ENCODE data around the gene DDX3X.

DDX3X gene

GRCh38 chrX:41348551-41348950 is 14.6 kb downstream of the DDX3X start:
- H3K9me3 ChIP-seq (ENCODE audit: insufficient read depth, low read depth, low read length): no peaks in the 10 kb centered on the region
- no peaks in the 10 kb centered on the region for H3K4me1 ChIP-seq (ENCODE audit: insufficient read depth, low read length, poor library complexity, severe bottlenecking)
- H3K4me3 ChIP-seq (ENCODE audit: low read length, poor library complexity, severe bottlenecking): no peak overlapping the region
- H3K36me3 ChIP-seq (ENCODE audit: insufficient read depth, low read length): peaks cover 64% of the 10 kb centered on the region
- no peak overlapping the region for H2AFZ ChIP-seq (ENCODE audit: low read length)
- H3K9ac ChIP-seq (ENCODE audit: low read depth, low read length, poor library complexity, severe bottlenecking): no peak overlapping the region
- no peak overlapping the region for H3K4me2 ChIP-seq (ENCODE audit: low read depth, low read length, poor library complexity, severe bottlenecking)
- TF ChIP-seq EZH2phosphoT487 (IDR thresholded peaks at IDR 0.05; ENCODE audit: borderline replicate concordance): no peak
- TF ChIP-seq, protein P1, sequence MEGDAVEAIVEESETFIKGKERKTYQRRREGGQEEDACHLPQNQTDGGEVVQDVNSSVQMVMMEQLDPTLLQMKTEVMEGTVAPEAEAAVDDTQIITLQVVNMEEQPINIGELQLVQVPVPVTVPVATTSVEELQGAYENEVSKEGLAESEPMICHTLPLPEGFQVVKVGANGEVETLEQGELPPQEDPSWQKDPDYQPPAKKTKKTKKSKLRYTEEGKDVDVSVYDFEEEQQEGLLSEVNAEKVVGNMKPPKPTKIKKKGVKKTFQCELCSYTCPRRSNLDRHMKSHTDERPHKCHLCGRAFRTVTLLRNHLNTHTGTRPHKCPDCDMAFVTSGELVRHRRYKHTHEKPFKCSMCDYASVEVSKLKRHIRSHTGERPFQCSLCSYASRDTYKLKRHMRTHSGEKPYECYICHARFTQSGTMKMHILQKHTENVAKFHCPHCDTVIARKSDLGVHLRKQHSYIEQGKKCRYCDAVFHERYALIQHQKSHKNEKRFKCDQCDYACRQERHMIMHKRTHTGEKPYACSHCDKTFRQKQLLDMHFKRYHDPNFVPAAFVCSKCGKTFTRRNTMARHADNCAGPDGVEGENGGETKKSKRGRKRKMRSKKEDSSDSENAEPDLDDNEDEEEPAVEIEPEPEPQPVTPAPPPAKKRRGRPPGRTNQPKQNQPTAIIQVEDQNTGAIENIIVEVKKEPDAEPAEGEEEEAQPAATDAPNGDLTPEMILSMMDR (conservative IDR thresholded peaks at IDR 0.05; ENCODE audit: low read length): no peak
- H4K20me1 ChIP-seq (ENCODE audit: insufficient read depth, low read length, poor library complexity, severe bottlenecking): peaks cover 50% of the 10 kb centered on the region
- H3F3A ChIP-seq (ENCODE audit: low read depth): 0 out of 2 replicates have a peak, but pooled peaks cover 5% of the 10 kb centered on the region
- H3K27me3 ChIP-seq (ENCODE audit: insufficient read depth, low read length, poor library complexity, severe bottlenecking): no peaks in the 10 kb centered on the region
- H3K79me2 ChIP-seq (ENCODE audit: insufficient read depth, low read length): peaks cover 18% of the 10 kb centered on the region
- no peaks in the 10 kb centered on the region for H3K9me2 ChIP-seq (replicated peaks; ENCODE audit: low read depth, low read length)

GRCh38 chrX:41350150-41350975 is 16.4 kb downstream of the DDX3X start:
- Histone ChIP-seq H3K4me1 (ENCODE audit: insufficient read depth, low read length, poor library complexity, severe bottlenecking) (no peaks in the 10 kb centered on the region), H3K9me2 (replicated peaks; ENCODE audit: low read depth, low read length) (no peaks in the 10 kb centered on the region), H3K4me3 (ENCODE audit: low read length, poor library complexity, severe bottlenecking) (no peak overlapping the region), H3K36me3 (ENCODE audit: insufficient read depth, low read length) (peaks cover 47% of the 10 kb centered on the region), H4K20me1 (ENCODE audit: insufficient read depth, low read length, poor library complexity, severe bottlenecking) (peaks cover 37% of the 10 kb centered on the region), H3K79me2 (ENCODE audit: insufficient read depth, low read length) (peaks cover 6% of the 10 kb centered on the region; the same call in 1 of the 2 replicates), H2AFZ (ENCODE audit: low read length) (no peak overlapping the region), H3K9me3 (ENCODE audit: insufficient read depth, low read depth, low read length) (no peaks in the 10 kb centered on the region), H3F3A (ENCODE audit: low read depth) (0 out of 2 replicates have a peak, but pooled peaks cover 5% of the 10 kb centered on the region), H3K9ac (ENCODE audit: low read depth, low read length, poor library complexity, severe bottlenecking) (no peak overlapping the region), H3K4me2 (ENCODE audit: low read depth, low read length, poor library complexity, severe bottlenecking) (no peak overlapping the region), H3K27me3 (ENCODE audit: insufficient read depth, low read length, poor library complexity, severe bottlenecking) (no peaks in the 10 kb centered on the region)
- TF ChIP-seq, protein P1 (conservative IDR thresholded peaks at IDR 0.05; ENCODE audit: low read length): no peak
- TF ChIP-seq EZH2phosphoT487 (IDR thresholded peaks at IDR 0.05; ENCODE audit: borderline replicate concordance): no peak

- Histone ChIP-seq H3F3A (ENCODE audit: low read depth) (0 out of 2 replicates have a peak, but pooled peaks cover 5% of the 10 kb centered on the region), H4K20me1 (ENCODE audit: insufficient read depth, low read length, poor library complexity, severe bottlenecking) (peaks cover 31% of the 10 kb centered on the region), H2AFZ (ENCODE audit: low read length) (no peak overlapping the region), H3K36me3 (ENCODE audit: insufficient read depth, low read length) (peaks cover 40% of the 10 kb centered on the region), H3K9ac (ENCODE audit: low read depth, low read length, poor library complexity, severe bottlenecking) (no peak overlapping the region), H3K79me2 (ENCODE audit: insufficient read depth, low read length) (0 out of 2 replicates have a peak, but pooled peaks cover 4% of the 10 kb centered on the region), H3K4me3 (ENCODE audit: low read length, poor library complexity, severe bottlenecking) (no peak overlapping the region), H3K9me2 (replicated peaks; ENCODE audit: low read depth, low read length) (no peaks in the 10 kb centered on the region), H3K4me1 (ENCODE audit: insufficient read depth, low read length, poor library complexity, severe bottlenecking) (no peaks in the 10 kb centered on the region), H3K9me3 (ENCODE audit: insufficient read depth, low read depth, low read length) (no peaks in the 10 kb centered on the region), H3K27me3 (ENCODE audit: insufficient read depth, low read length, poor library complexity, severe bottlenecking) (no peaks in the 10 kb centered on the region), H3K4me2 (ENCODE audit: low read depth, low read length, poor library complexity, severe bottlenecking) (no peak overlapping the region)
- TF ChIP-seq, protein P1 (conservative IDR thresholded peaks at IDR 0.05; ENCODE audit: low read length): no peak
- no peak for TF ChIP-seq EZH2phosphoT487 (IDR thresholded peaks at IDR 0.05; ENCODE audit: borderline replicate concordance)
These were observed 17.1 kb downstream of the DDX3X start for GRCh38 chrX:41350976-41351569.
